ENCODE results near the gene ARHGAP45. TPM values are rescaled to one million over a fixed set of nuclear protein-coding genes. Genes with fewer than 3 reads are reported as not detected.
"Not testable (repeated sequence)": the region's sequence is repeated elsewhere in the genome, so short reads cannot be mapped to it uniquely, and the experiment has no call there.

ARHGAP45 gene
- total and polyA plus RNA-seq, 8 donors = 12.2 to 211 (median 15.8) TPM

- Histone ChIP-seq H3K27ac (peak overlapping the region in 4 of 5 donors; percentile 89 to 99 (median 94)), H3K9me3 (no peaks in the 10 kb centered on the region), H3K4me1 (peaks cover 49 to 77% (median 67%) of the 10 kb centered on the region in 4 donors), H3K27me3 (no peaks in the 10 kb centered on the region), H3K36me3 (peaks cover 0 to 11% (median 9%) of the 10 kb centered on the region in 4 donors), H3K4me3 (peak overlapping the region; percentile 96 to 97 (median 97))
- intact Hi-C loops (cut with DNase I; ENCODE audit: low total_unique reads) = no loop called here
- TF ChIP-seq POLR2A (IDR thresholded peaks at IDR 0.05) (no peak), EP300 (IDR thresholded peaks at IDR 0.05) (no peak)
- no peak for DNase-seq
- WGBS, 5 donors = 48 to 55% (median 54%) methylated on average over 11 to 18 of the region's 18 CpGs
Measured at GRCh38 chr19:1019616-1019961, 47.4 kb upstream of the ARHGAP45 start.

GRCh38 chr19:1019980-1020867, 46.7 kb upstream of the ARHGAP45 start:
- intact Hi-C loops (cut with DNase I; ENCODE audit: low total_unique reads) = no loop called here
- DNase-seq = no peak
- no peak for TF ChIP-seq CTCF (IDR thresholded peaks at IDR 0.05)
- TF ChIP-seq EP300 (IDR thresholded peaks at IDR 0.05) = no peak
- no peak for TF ChIP-seq POLR2A (IDR thresholded peaks at IDR 0.05)
- no peak for TF ChIP-seq POLR2AphosphoS5 (IDR thresholded peaks at IDR 0.05)
- Histone ChIP-seq H3K4me1 (peaks cover 44 to 71% (median 62%) of the 10 kb centered on the region in 4 donors), H3K27ac (peak overlapping the region; percentile 89 to 99 (median 94)), H3K9me3 (no peaks in the 10 kb centered on the region), H3K27me3 (no peaks in the 10 kb centered on the region), H3K36me3 (peaks cover 0 to 5% (median 3%) of the 10 kb centered on the region in 4 donors), H3K4me3 (peak overlapping the region; percentile 96 to 97 (median 97))
- WGBS, 5 donors = 1 to 2% (median 1%) methylated on average over 49 to 60 of the region's 60 CpGs

- no peak for TF ChIP-seq EP300 (IDR thresholded peaks at IDR 0.05)
- TF ChIP-seq POLR2AphosphoS5 (IDR thresholded peaks at IDR 0.05) = peak; percentile 75 to 96 (median 87)
- TF ChIP-seq CTCF (IDR thresholded peaks at IDR 0.05) = no peak
- TF ChIP-seq POLR2A (IDR thresholded peaks at IDR 0.05) = peak in 1 of 4 donors; percentile 57
- Histone ChIP-seq H3K9me3 (no peaks in the 10 kb centered on the region), H3K4me3 (peak within 1 kb of the TSS; percentile 96 to 97 (median 97)), H3K36me3 (peaks cover 0 to 5% (median 0%) of the 10 kb centered on the region in 4 donors), H3K27me3 (no peaks in the 10 kb centered on the region), H3K4me1 (peaks cover 40 to 70% (median 58%) of the 10 kb centered on the region in 4 donors), H3K27ac (peak within 1 kb of the TSS; percentile 89 to 99 (median 94))
- intact Hi-C loops (cut with DNase I; ENCODE audit: low total_unique reads) = no loop called here
- 0 to 1% (median 1%) methylated on average over 10 to 68 of the region's 68 CpGs for WGBS, 5 donors
- peak; percentile 98 to 99 for DNase-seq
Measured at GRCh38 chr19:1020868-1021425, 46.0 kb upstream of the ARHGAP45 start, which contains the start of gene TMEM259. TSS of gene TMEM259 (minus strand) at chr19:1021123. CDS start at chr19:1020996, 127 bp downstream.

GRCh38 chr19:1023883-1024188, 43.1 kb upstream of the ARHGAP45 start:
- H3K36me3 ChIP-seq; H3K9me3 ChIP-seq; DNase-seq; H3K27me3 ChIP-seq; H3K4me3 ChIP-seq; intact Hi-C loops (cut with DNase I; ENCODE audit: low total_unique reads): not testable (repeated sequence)
- H3K4me1 ChIP-seq = peaks cover 11 to 63% (median 52%) of the 10 kb centered on the region in 4 donors
- peak overlapping the region in 1 of 5 donors; percentile 99 for H3K27ac ChIP-seq
- 72 to 83% (median 78%) methylated on average over 5 of the region's 5 CpGs for WGBS, 5 donors

GRCh38 chr19:1025080-1025479, 41.9 kb upstream of the ARHGAP45 start:
- intact Hi-C loops (cut with DNase I; ENCODE audit: low total_unique reads); DNase-seq; H3K36me3 ChIP-seq; H3K4me3 ChIP-seq; H3K9me3 ChIP-seq; H3K27me3 ChIP-seq: not testable (repeated sequence)
- Histone ChIP-seq H3K27ac (peak overlapping the region in 1 of 5 donors; percentile 99), H3K4me1 (peaks cover 6 to 63% (median 51%) of the 10 kb centered on the region in 4 donors)
- 77 to 91% (median 85%) methylated on average over 6 of the region's 6 CpGs for WGBS, 5 donors
